ENCODE data around the gene ULBP2.

DNA sequence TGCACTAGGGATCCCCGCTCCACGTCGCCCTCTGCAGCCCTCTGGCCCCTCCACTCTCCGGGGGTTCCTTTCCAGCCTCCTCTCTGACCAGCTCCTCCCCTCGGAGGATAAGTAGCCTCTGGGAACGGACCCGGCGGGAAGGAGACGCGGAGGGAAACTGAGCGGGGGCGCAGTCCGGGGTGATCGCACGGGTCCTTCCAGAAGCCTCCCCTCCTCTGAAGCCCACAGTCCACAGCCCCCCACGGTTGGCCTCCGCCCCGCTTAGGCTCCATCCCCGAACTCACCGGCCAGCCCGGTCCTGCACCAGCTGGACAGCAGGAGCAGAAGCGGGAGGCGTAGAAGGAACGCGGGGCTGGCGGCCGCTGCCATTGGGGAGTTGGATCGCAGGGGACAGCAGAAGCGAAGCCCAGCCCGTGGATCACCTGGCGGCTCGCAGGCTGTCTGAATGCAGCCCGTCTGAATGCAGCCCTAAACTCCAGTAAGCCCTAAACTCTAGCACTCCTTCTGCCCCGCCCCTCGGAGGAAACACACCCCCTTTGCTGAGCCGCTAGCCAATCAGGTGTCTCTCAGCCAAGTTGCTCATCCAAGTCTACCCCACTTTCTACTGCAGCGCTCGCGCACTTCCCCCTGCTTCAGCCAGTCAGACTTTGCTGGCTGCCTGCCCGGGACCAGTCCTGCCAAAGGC is 19.0 kb upstream of the ULBP2 start, which contains the start of gene RAET1G:
- TF ChIP-seq, protein P1, sequence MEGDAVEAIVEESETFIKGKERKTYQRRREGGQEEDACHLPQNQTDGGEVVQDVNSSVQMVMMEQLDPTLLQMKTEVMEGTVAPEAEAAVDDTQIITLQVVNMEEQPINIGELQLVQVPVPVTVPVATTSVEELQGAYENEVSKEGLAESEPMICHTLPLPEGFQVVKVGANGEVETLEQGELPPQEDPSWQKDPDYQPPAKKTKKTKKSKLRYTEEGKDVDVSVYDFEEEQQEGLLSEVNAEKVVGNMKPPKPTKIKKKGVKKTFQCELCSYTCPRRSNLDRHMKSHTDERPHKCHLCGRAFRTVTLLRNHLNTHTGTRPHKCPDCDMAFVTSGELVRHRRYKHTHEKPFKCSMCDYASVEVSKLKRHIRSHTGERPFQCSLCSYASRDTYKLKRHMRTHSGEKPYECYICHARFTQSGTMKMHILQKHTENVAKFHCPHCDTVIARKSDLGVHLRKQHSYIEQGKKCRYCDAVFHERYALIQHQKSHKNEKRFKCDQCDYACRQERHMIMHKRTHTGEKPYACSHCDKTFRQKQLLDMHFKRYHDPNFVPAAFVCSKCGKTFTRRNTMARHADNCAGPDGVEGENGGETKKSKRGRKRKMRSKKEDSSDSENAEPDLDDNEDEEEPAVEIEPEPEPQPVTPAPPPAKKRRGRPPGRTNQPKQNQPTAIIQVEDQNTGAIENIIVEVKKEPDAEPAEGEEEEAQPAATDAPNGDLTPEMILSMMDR (conservative IDR thresholded peaks at IDR 0.05), result no peak
- no peak for TF ChIP-seq ZFX (IDR thresholded peaks at IDR 0.05)

All from C4-2B (cell line).